Activated CD8-positive, alpha-beta T cell treated with anti-CD3 and anti-CD28 coated beads for 36 hours (primary cell): ENCODE data around the gene ANKRD28. TPM values are rescaled to one million over a fixed set of nuclear protein-coding genes. Genes with fewer than 3 reads are reported as not detected.
A peak's percentile ranks its signal among the peaks of the same experiment; 100 is the strongest.

ENCODE experiments used
- ATAC-seq: fragments of 200-7000 bp; cut with Tn5 transposase; one replicate; pipeline ENCODE4 v1.10.0; 2021; ENCODE audit warnings: mild to moderate bottlenecking, moderate library complexity
- CTCF ChIA-PET: fragments of 350-600 bp; sonication (Branson Sonifier 250); formaldehyde crosslinking; loops from one replicate; lab custom pipeline; 2021; ENCODE audit warnings: antibody characterized with exemption; lab: Charles Lee
- POLR2A ChIA-PET: fragments of 350-600 bp; sonication (Branson Sonifier 250); formaldehyde crosslinking; loops from one replicate; lab custom pipeline; 2021; ENCODE audit warnings: antibody characterized with exemption; lab: Charles Lee
- DNase-seq: peaks from one replicate; pipeline ENCODE4 v3.0.0-alpha.2; 2020
- H3K27ac Mint-ChIP-seq: one replicate; pipeline ENCODE4 v1.8.0; 2021; ENCODE audit warnings: mild to moderate bottlenecking, mixed read lengths
- H3K27me3 Mint-ChIP-seq: one replicate; pipeline ENCODE4 v1.8.0; 2021; ENCODE audit warnings: mixed read lengths
- H3K36me3 Mint-ChIP-seq: one replicate; pipeline ENCODE4 v1.8.0; 2021; ENCODE audit warnings: low read depth, mixed read lengths
- H3K4me1 Mint-ChIP-seq: one replicate; pipeline ENCODE4 v1.8.0; 2021; ENCODE audit warnings: low read depth, mixed read lengths
- H3K4me3 Mint-ChIP-seq: one replicate; pipeline ENCODE4 v1.8.0; 2021; ENCODE audit warnings: mild to moderate bottlenecking, moderate library complexity, mixed read lengths
- H3K9me3 Mint-ChIP-seq: one replicate; pipeline ENCODE4 v1.8.0; 2021; ENCODE audit warnings: mixed read lengths
- intact Hi-C: fragments of 100-400 bp; cut with micrococcal nuclease; formaldehyde crosslinking; loops from one replicate; pipeline ENCODE4 v1.10.0; 2022
- total RNA-seq, 2 experiments: library from RNA; stranded (reverse); gene quantifications; one replicate each; pipeline ENCODE4 v1.2.3, GENCODE V29; 2021
- TF ChIP-seq, protein P1 (sequence below): fragments of 200-600 bp; IDR thresholded peaks from one replicate; pipeline ENCODE4 v1.8.0; 2022; ENCODE audit warnings: antibody characterized with exemption, mild to moderate bottlenecking

Gene ANKRD28
- total RNA-seq, 2 experiments from 2014 or later: 32.9 to 35.3 TPM

DNA sequence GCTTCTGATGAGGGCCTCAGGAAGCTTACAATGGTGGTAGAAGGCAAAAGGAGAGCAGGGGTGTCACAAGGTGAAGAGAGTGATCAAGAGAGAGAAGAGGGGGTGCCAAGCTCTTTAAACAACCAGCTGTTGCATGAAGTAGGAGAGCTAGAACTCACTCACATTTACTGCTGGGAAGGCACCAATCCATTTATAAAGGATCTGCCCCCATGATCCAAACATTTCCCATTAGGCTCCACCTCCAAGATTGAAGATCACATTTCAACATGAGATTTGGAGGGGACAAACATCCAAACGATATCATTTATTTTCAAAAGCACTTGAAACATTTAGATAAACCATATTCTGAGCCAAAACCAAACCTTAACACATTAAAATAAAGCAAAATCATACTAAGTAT is 26.3 kb downstream of the ANKRD28 start:
- Mint-ChIP-seq H3K36me3 (peaks cover 21% of the 10 kb centered on the region), H3K4me1 (peaks cover 64% of the 10 kb centered on the region), H3K9me3 (no peaks in the 10 kb centered on the region), H3K4me3 (no peak overlapping the region), H3K27ac (no peak overlapping the region), H3K27me3 (no peaks in the 10 kb centered on the region)
- ChIA-PET POLR2A (no interaction called here), CTCF (no interaction called here)
- TF ChIP-seq, protein P1, sequence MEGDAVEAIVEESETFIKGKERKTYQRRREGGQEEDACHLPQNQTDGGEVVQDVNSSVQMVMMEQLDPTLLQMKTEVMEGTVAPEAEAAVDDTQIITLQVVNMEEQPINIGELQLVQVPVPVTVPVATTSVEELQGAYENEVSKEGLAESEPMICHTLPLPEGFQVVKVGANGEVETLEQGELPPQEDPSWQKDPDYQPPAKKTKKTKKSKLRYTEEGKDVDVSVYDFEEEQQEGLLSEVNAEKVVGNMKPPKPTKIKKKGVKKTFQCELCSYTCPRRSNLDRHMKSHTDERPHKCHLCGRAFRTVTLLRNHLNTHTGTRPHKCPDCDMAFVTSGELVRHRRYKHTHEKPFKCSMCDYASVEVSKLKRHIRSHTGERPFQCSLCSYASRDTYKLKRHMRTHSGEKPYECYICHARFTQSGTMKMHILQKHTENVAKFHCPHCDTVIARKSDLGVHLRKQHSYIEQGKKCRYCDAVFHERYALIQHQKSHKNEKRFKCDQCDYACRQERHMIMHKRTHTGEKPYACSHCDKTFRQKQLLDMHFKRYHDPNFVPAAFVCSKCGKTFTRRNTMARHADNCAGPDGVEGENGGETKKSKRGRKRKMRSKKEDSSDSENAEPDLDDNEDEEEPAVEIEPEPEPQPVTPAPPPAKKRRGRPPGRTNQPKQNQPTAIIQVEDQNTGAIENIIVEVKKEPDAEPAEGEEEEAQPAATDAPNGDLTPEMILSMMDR: no peak
- ATAC-seq (no peak), DNase-seq (no peak)
- intact Hi-C loops: no loop called here

DNA sequence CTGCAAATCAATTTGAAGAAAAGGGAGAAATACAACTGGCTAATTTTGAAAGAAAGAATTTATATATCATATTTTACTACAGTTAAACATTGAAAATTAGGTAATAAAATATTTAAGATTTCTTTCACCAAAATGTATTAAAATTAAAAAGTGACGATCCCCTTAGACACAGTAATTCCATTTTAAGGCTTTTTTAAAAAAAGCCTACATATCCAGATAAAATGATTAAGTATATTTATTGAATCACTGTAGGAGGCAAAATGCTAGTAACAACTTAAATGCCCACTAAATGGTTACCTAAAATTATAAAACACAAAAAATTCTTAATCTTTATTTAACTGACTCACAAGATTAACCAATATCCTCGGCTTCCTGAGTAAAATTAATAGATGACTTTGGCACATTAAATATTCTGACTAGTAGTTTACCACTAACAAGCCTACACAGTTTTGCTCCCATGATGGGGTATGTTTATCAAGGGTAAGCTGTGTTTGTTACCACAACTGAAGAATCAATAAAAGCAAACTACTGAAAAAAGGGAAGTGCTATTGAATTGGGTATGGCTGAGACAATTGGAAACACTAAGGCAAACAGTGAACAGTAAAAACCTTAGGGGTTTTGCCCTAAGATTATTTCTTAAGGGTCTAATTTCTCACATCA is 28.4 kb downstream of the ANKRD28 start:
- intact Hi-C loops: no loop called here
- TF ChIP-seq, protein P1: no peak
- H3K9me3 Mint-ChIP-seq: no peaks in the 10 kb centered on the region
- DNase-seq (no peak), ATAC-seq (no peak)
- ChIA-PET POLR2A (no interaction called here), CTCF (interaction anchor here (1.1 to 1.4 kb wide), 4 partner anchors 38 to 184 kb away, joined by 3 to 4 read pairs (median 4); no protein-coding TSS in a partner anchor)
- no peak overlapping the region for H3K27ac Mint-ChIP-seq
- no peaks in the 10 kb centered on the region for H3K27me3 Mint-ChIP-seq
- H3K4me3 Mint-ChIP-seq: no peak overlapping the region
- H3K4me1 Mint-ChIP-seq: peaks cover 45% of the 10 kb centered on the region
- peaks cover 29% of the 10 kb centered on the region for H3K36me3 Mint-ChIP-seq

DNA sequence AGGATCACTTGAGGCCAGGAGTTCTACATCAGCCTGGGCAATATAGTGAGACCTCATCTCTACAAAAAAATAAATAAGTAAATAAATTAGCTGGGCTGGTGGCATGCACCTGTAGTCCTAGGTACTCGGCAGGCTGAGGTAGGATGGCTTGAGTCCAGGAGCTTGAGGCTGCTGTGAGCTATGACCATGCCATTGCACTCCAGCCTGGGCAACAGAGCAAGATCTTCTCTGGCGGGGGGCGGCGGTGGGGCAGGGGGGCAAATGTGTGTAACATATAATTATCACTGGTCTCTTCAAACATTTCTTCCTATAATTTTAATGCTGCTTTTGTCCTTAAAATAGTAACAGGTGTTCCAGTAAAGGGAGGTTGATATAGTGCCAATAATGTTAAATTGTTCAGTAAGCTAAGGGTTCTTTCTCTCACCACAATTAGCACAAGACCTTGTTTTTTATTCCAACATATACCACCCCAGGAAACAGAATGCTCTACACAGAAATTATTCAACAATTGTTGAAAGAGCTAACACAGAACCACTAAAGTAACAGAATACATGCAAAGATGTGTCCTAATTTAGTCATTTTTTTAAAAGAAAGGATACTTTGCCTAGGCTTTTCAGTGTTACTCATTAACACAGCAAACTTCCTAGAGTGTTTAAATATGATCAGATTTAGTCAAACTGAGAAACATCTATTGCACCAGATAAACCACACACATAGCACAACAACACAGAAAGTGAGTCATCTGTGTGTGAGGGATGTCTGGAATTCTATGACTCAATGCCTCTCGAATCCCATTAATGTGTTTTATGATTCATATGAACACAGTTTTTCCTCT is 29.1 kb downstream of the ANKRD28 start:
- no peak overlapping the region for H3K4me3 Mint-ChIP-seq
- ChIA-PET POLR2A (no interaction called here), CTCF (interaction anchor here (1.1 to 1.4 kb wide), 4 partner anchors 39 to 184 kb away, joined by 3 to 4 read pairs (median 4); no protein-coding TSS in a partner anchor)
- H3K4me1 Mint-ChIP-seq: peaks cover 39% of the 10 kb centered on the region
- no peaks in the 10 kb centered on the region for H3K27me3 Mint-ChIP-seq
- intact Hi-C loops: no loop called here
- H3K9me3 Mint-ChIP-seq: no peaks in the 10 kb centered on the region
- DNase-seq: no peak
- ATAC-seq: peak; percentile 83
- H3K27ac Mint-ChIP-seq: peak overlapping the region; percentile 62
- peaks cover 26% of the 10 kb centered on the region for H3K36me3 Mint-ChIP-seq
- TF ChIP-seq, protein P1: no peak

DNA sequence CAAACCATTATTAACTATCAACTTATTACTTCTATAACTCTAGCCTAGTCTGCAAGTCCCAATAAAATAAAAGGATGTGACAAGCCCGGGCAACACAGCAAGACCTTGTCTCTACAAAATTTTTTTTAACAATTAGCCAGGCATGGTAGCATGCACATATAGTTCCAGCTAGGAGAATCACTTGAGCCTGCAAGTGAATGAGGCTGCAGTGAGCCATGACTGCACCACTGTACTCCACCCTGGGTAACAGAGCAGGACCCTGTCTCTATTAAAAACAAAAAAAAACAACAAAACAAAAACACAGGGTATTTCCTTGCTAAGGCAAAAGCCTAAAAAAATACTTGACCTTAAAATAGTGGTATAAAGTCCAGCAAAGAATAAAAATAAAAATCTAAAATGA is 31.4 kb downstream of the ANKRD28 start:
- Mint-ChIP-seq H3K4me3 (no peak overlapping the region), H3K27me3 (no peaks in the 10 kb centered on the region), H3K4me1 (peaks cover 27% of the 10 kb centered on the region), H3K9me3 (no peaks in the 10 kb centered on the region), H3K36me3 (peaks cover 19% of the 10 kb centered on the region), H3K27ac (no peak overlapping the region)
- ChIA-PET CTCF (interaction anchor here (1.2 to 1.3 kb wide), 2 partner anchors 10 to 46 kb away, joined by 3 read pairs; no protein-coding TSS in a partner anchor), POLR2A (no interaction called here)
- ATAC-seq (no peak), DNase-seq (no peak)
- TF ChIP-seq, protein P1: no peak
- intact Hi-C loops: no loop called here
